HepG2 (cell line): Measurements from ENCODE around the gene SLC35B2. TPM values are rescaled to one million over a fixed set of nuclear protein-coding genes. Genes with fewer than 3 reads are reported as not detected.
A peak's percentile ranks its signal among the peaks of the same experiment; 100 is the strongest.

Source experiments
- GABPB1 ChIP-seq: IDR thresholded peaks from 2 replicates; pipeline ENCODE4 v1.6.1; 2016; ENCODE audit warnings: mild to moderate bottlenecking, missing genetic modification reagents, moderate library complexity, missing compliant biosample characterization
- HOXA7 ChIP-seq: sonication (generic); formaldehyde crosslinking; IDR thresholded peaks from 2 replicates; pipeline ENCODE4 v1.8.1; 2022; ENCODE audit warnings: mild to moderate bottlenecking, missing genetic modification reagents, moderate library complexity
- KLF9 ChIP-seq: IDR thresholded peaks from 2 replicates; pipeline ENCODE4 v1.6.1; 2016; ENCODE audit warnings: low read depth
- NFE2L1 ChIP-seq: sonication (generic); formaldehyde crosslinking; IDR thresholded peaks from 2 replicates; pipeline ENCODE4 v1.4.0; 2020; ENCODE audit warnings: missing genetic modification reagents, mild to moderate bottlenecking, borderline replicate concordance
- NPAS2 ChIP-seq: sonication (generic); formaldehyde crosslinking; IDR thresholded peaks from 2 replicates; pipeline ENCODE4 v1.8.0; 2022; ENCODE audit warnings: mild to moderate bottlenecking, missing genetic modification reagents, borderline replicate concordance
- PATZ1 ChIP-seq: sonication (generic); formaldehyde crosslinking; IDR thresholded peaks from 2 replicates; pipeline ENCODE4 v1.4.0; 2020; ENCODE audit warnings: missing genetic modification reagents
- REST ChIP-seq, 2 experiments: IDR thresholded peaks; 2 replicates each; pipeline ENCODE4 v1.6.1; 2011 to 2012; ENCODE audit warnings: low read length in 2 of 2, borderline replicate concordance in 1 of 2, low read depth in 1 of 2, mild to moderate bottlenecking in 1 of 2, moderate library complexity in 1 of 2
- TEF ChIP-seq: sonication (generic); formaldehyde crosslinking; IDR thresholded peaks from 2 replicates; pipeline ENCODE4 v1.5.0; 2020; ENCODE audit warnings: missing genetic modification reagents
- ZHX1 ChIP-seq: sonication (generic); formaldehyde crosslinking; IDR thresholded peaks from 2 replicates; pipeline ENCODE4 v1.8.1; 2022; ENCODE audit warnings: low read depth, mild to moderate bottlenecking, missing genetic modification reagents
- ZNF142 ChIP-seq: sonication (generic); formaldehyde crosslinking; IDR thresholded peaks from 2 replicates; pipeline ENCODE4 v1.4.0; 2020; ENCODE audit warnings: missing genetic modification reagents
- ZNF33A ChIP-seq: sonication (generic); formaldehyde crosslinking; IDR thresholded peaks from 2 replicates; pipeline ENCODE4 v1.5.1; 2020; ENCODE audit warnings: missing genetic modification reagents, mild to moderate bottlenecking, moderate library complexity, borderline replicate concordance
- ZNF350 ChIP-seq: sonication (generic); formaldehyde crosslinking; IDR thresholded peaks from 2 replicates; pipeline ENCODE4 v1.4.0; 2020; ENCODE audit warnings: mild to moderate bottlenecking, low read depth, missing genetic modification reagents, borderline replicate concordance
- polyA plus RNA-seq, 8 experiments: library from polyadenylated mRNA; depleted of rRNA in 3 of 8; stranded (reverse) in 7 of 8; unstranded in 1 of 8; fragments of >200 nt; fragmentation: Illumina TruSeq in 4 of 8; extraction: Trizol in 4 of 8; gene quantifications; 2 replicates each; pipeline versions ENCODE4 v1.2.1 to v1.2.3, GENCODE V29; 2011 to 2016; ENCODE audit warnings: low read depth in 4 of 8, missing spikeins in 1 of 8, mixed read lengths in 1 of 8; ENCODE audit not compliant: insufficient read depth in 1 of 8
- total RNA-seq, 5 experiments: library from RNA; depleted of rRNA; stranded (reverse); fragments of >200 nt; fragmentation: Illumina TruSeq; extraction: Trizol; gene quantifications; 2 replicates each; pipeline ENCODE4 v1.2.3, GENCODE V29; 2016; ENCODE audit warnings: low read depth in 1 of 5

SLC35B2 gene
- total and polyA plus RNA-seq, 2 of the 13 experiments (the other 11 are each of a cell fraction or from before 2014, with no cell fraction given) = 61.1 to 148 TPM

- TF ChIP-seq ZNF142 (CRISPR knock-in tag) (no peak), ZNF350 (CRISPR knock-in tag) (0 out of 2 replicates have a peak, but pooled peaks have one; percentile 85), GABPB1 (CRISPR knock-in tag) (no peak; the same call in 1 of the 2 replicates), ZHX1 (no peak), NFE2L1 (CRISPR knock-in tag) (no peak), HOXA7 (CRISPR knock-in tag) (no peak), ZNF33A (CRISPR knock-in tag) (no peak), TEF (CRISPR knock-in tag) (no peak), KLF9 (no peak), REST (IDR thresholded peaks at IDR 0.05; ENCODE audit: borderline replicate concordance in 1 of 2, low read depth in 1 of 2, low read length in 2 of 2) (no peak), NPAS2 (CRISPR knock-in tag) (no peak), PATZ1 (CRISPR knock-in tag) (no peak)
Observed at GRCh38 chr6:44237021-44237812, 20.1 kb downstream of the SLC35B2 start (continued).
